RKO (cell line): ENCODE data around the gene CENPX.
A peak's percentile ranks its signal among the peaks of the same experiment; 100 is the strongest.
"Not testable (repeated sequence)": the region's sequence is repeated elsewhere in the genome, so short reads cannot be mapped to it uniquely, and the experiment has no call there.

Experiments
- DNase-seq: peaks from one replicate; pipeline ENCODE4 v3.0.0-alpha.2; 2016; ENCODE audit warnings: low spot score

CENPX gene

GRCh38 chr17:82039695-82040299 is 17.1 kb upstream of the CENPX start:
- no peak for DNase-seq

DNA sequence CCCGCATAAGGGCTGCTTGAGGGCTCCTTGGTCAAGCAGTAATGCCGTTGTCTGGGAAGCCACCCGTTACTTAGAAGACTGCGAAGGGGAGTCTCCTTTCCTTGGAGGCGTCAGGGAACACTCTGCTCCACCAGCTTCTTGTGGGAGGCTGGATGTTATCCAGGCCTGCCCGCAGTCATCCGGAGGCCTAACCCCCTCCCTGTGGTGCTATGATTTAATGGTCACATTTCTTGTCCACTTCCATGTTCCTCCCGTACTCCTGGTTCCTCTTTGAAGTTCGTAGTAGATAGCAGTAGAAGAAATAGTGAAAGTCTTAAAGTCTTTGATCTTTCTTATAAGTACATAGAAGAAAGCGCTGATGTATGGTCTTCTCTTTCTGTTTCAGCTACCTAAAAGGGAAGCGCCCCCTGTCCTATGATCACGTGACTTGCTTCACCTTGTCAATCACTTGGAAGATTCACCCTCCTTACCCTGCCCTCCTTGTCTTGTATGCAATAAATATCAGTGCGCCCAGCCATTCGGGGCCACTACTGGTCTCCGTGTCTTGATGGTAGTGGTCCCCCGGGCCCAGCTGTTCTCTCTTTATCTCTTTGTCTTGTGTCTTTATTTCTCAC is 16.2 kb upstream of the CENPX start:
- DNase-seq = not testable (repeated sequence)

DNA sequence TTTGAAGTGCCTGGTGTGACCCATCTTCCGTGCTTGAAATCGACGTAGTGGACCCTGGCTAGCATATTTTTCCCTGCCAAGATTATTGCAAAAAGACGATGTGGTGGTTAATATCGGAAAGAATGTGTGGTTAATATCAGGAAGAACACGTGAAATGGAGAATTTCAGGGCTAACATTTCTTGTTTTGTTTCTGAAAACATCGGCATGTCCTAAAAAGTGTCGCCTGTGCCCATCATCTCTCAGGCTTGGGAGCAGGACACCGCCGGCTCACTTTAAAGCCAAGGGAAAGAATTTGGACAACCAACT is 15.2 kb upstream of the CENPX start:
- DNase-seq = no peak

GRCh38 chr17:82037092-82037888 is 14.6 kb upstream of the CENPX start, which contains the start of gene DCXR:
Gene DCXR, minus strand, starts transcription at chr17:82037697. Its CDS starts 15 bp downstream, at chr17:82037682.
- peak; percentile 97 for DNase-seq

GRCh38 chr17:82036634-82037091 is 14.0 kb upstream of the CENPX start:
- no peak for DNase-seq

DNA sequence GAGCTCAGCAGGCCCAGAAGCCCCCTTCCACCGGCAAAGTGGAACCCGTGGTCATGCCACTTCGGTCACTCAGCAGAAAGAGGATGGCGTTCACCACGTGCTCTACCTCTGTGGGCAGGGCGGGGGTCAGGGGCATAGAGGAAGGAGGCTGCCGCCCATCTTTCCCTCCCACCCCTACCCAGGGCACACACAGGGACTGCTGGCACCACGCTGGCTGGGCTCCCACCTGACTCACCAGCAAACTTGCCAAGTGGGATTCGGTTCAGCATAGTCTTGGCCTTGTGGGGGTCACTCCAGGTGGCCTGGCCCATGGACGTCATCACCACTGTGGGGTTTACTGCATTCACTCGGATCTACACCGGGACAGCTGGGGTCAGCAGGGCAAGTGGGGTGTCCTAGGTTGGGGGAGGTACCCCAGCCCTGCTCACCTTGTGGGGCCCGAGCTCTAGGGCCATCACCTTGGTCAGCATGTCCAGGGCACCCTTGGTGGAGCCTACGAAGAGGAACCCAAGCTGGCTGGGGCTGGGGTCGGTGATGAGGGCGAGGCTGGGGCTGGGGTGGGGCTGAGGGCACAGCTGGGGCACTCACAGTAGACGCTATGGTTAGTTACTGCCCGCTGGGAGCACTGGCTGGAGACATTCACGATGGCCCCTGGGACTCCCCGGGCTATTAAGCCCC is 13.4 kb upstream of the CENPX start:
- DNase-seq = peak; percentile 48

- DNase-seq = peak; percentile 71
Measured at GRCh38 chr17:82035488-82035887, 12.8 kb upstream of the CENPX start.

GRCh38 chr17:82034371-82035011 is 11.8 kb upstream of the CENPX start:
- DNase-seq = no peak

DNA sequence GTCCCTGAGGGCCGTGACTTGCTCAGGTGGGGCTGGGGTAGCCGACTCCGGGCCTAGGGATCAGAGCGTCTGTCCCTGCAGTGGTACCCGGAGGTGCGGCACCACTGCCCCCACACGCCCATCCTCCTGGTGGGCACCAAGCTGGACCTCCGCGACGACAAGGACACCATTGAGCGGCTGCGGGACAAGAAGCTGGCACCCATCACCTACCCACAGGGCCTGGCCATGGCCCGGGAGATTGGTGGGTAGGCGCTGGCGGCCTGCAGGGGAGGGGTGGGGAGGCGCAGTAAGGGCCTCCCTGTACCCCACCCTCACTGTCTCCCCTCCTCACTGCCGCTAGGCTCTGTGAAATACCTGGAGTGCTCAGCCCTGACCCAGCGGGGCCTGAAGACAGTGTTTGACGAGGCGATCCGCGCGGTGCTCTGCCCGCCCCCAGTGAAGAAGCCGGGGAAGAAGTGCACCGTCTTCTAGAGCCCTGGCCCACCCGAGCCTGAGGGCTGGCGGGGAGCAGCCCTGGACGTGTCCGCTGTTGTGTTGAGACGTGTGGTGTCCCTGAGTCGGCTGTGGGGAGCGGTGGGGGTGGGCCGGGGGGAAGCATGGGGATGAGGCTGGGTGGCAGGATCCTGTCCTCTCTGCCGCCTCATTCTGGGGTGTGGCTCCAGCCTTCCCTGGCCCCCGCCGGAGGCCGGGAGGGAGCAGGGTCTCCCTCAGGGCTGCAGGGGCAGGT is 10.8 kb upstream of the CENPX start:
- no peak for DNase-seq

GRCh38 chr17:82031885-82032627 is 9.4 kb upstream of the CENPX start:
- DNase-seq = peak; percentile 47

- DNase-seq = peak; percentile 68
Measured at GRCh38 chr17:82031303-82031884, 8.7 kb upstream of the CENPX start, which contains the start of gene RAC3. Gene RAC3, plus strand, starts transcription at chr17:82031678. Its CDS starts 84 bp downstream, at chr17:82031762.

GRCh38 chr17:82030470-82031302 is 8.0 kb upstream of the CENPX start:
- peak; percentile 88 for DNase-seq

DNA sequence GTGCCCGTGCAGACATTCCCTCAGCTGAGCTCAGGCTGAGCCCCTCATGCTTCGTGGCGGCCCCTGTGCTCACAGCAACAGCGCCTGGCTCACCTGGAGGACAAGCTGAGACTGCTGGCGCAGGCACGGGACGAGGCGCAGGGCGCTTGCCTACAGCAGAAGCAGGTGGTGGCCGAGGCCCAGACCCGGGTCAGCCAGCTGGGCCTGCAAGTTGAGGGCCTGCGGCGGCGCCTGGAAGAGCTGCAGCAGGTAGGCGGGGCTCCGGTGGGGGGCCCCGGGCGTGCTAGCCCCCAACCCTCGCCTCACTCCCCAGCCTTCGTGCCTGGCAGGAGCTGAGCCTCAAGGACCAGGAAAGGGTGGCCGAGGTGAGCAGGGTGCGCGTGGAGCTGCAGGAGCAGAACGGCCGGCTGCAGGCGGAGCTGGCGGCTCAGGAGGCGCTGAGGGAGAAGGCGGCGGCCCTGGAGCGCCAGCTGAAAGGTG is 7.4 kb upstream of the CENPX start:
- no peak for DNase-seq

DNA sequence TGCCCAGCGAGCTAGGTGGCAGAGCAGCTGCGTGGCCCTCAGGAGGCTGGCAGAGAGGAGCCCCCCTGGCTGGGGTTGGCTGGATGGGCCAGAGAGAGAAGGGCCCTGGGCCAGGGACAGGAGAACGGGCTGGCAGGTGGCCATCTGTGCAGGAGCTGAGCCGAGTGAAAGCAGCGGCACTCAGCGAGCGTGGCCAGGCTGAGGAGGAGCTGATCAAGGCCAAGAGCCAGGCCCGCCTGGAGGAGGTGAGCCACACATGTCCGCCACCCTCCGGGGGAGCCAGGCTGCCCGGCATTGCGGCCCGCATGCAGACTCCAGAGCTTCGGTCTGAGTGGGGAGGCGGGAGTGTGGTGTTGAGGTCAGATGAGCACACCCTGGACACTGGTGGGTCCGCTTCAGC is 6.7 kb upstream of the CENPX start:
- no peak for DNase-seq

DNA sequence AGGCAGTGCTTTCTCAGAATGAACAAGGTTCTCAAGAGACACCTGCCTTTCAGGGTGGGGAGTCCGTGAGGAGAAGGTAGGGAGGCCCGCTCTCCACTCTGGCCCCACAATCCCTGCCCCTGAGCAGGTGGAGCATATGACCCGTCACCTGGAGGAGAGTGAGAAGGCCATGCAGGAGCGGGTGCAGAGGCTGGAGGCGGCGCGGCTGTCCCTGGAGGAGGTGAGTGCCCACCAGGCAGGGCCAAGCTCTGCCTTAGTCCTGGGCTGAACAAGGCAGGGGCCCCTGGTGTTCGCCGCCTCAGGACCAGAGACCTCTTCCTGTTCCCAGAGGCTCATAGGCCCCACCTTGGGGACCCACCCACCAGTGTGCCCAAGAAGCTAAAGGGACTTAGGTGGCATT is 6.3 kb upstream of the CENPX start:
- DNase-seq = no peak

- DNase-seq = no peak
Measured at GRCh38 chr17:82028246-82028645, 5.6 kb upstream of the CENPX start.

GRCh38 chr17:82025401-82026107 is 2.9 kb upstream of the CENPX start:
- DNase-seq = no peak

DNA sequence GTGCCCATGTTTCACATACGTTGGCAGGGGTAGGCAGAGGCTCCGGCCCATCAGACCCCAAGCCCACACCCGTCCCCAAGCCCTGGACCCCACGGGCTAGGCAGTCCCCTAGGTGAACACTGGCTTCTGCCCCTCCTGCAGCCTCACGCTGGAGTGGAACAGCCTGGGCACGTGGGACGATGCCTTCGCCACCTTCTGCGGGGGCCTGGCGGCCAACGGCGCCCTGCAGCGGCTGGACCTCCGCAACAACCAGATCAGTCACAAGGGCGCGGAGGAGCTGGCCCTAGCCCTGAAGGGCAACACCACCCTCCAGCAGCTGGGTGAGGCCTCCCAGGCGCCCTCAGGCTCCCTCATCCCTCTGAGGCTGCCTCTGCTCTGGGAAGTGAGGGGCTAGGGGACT is 2.2 kb upstream of the CENPX start:
- DNase-seq = no peak
